GM19452 (cell line): ENCODE results near the gene PTOV1.
"Not testable (repeated sequence)": the region's sequence is repeated elsewhere in the genome, so short reads cannot be mapped to it uniquely, and the experiment has no call there.

Experiments used
- ATAC-seq: cut with Tn5 transposase; IDR thresholded peaks from one replicate; pipeline ENCODE4 v1.9.1; 2021; ENCODE audit not compliant: unreplicated experiment

The PTOV1 gene

GRCh38 chr19:49817964-49818648 lies 32.9 kb upstream of the PTOV1 start, which contains the start of gene MED25:
Gene MED25, plus strand, starts transcription at chr19:49818289. Its CDS starts 53 bp downstream, at chr19:49818342.
- ATAC-seq: peak; percentile 62

GRCh38 chr19:49818649-49819370 lies 32.1 kb upstream of the PTOV1 start:
- ATAC-seq: no peak

- not testable (repeated sequence) for ATAC-seq
Observed at GRCh38 chr19:49819452-49820115, 31.4 kb upstream of the PTOV1 start.

GRCh38 chr19:49820125-49820524 lies 30.8 kb upstream of the PTOV1 start:
- ATAC-seq: no peak

GRCh38 chr19:49823472-49823871 lies 27.5 kb upstream of the PTOV1 start:
- no peak for ATAC-seq

GRCh38 chr19:49824662-49825061 lies 26.3 kb upstream of the PTOV1 start:
- ATAC-seq: no peak

- ATAC-seq: no peak
Observed at GRCh38 chr19:49827034-49827433, 23.9 kb upstream of the PTOV1 start.

GRCh38 chr19:49829200-49829599 lies 21.8 kb upstream of the PTOV1 start:
- no peak for ATAC-seq

- ATAC-seq: no peak
Observed at GRCh38 chr19:49829721-49830120, 21.2 kb upstream of the PTOV1 start.

GRCh38 chr19:49830766-49831165 lies 20.2 kb upstream of the PTOV1 start:
- ATAC-seq: no peak

GRCh38 chr19:49831592-49831991 lies 19.4 kb upstream of the PTOV1 start:
- no peak for ATAC-seq

- no peak for ATAC-seq
Observed at GRCh38 chr19:49832556-49832955, 18.4 kb upstream of the PTOV1 start.

GRCh38 chr19:49833599-49833998 lies 17.4 kb upstream of the PTOV1 start:
- ATAC-seq: no peak

GRCh38 chr19:49835562-49835961 lies 15.4 kb upstream of the PTOV1 start:
- no peak for ATAC-seq

GRCh38 chr19:49836176-49837008 lies 14.6 kb upstream of the PTOV1 start:
- no peak for ATAC-seq

GRCh38 chr19:49837009-49837310 lies 14.0 kb upstream of the PTOV1 start:
- ATAC-seq: no peak

- no peak for ATAC-seq
Observed at GRCh38 chr19:49837425-49837824, 13.5 kb upstream of the PTOV1 start.

- ATAC-seq: no peak
Observed at GRCh38 chr19:49838885-49839588, 11.9 kb upstream of the PTOV1 start.

- no peak for ATAC-seq
Observed at GRCh38 chr19:49839713-49840112, 11.2 kb upstream of the PTOV1 start.

GRCh38 chr19:49840321-49840720 lies 10.6 kb upstream of the PTOV1 start:
- no peak for ATAC-seq
